ENCODE measurements around the gene HCLS1. TPM values are rescaled to one million over a fixed set of nuclear protein-coding genes. Genes with fewer than 3 reads are reported as not detected.

Gene HCLS1
- total and polyA plus RNA-seq, 2 of the 8 experiments (the other 6 are each of a cell fraction or from before 2014, with no cell fraction given): 0.53 to 1.3 TPM

DNA sequence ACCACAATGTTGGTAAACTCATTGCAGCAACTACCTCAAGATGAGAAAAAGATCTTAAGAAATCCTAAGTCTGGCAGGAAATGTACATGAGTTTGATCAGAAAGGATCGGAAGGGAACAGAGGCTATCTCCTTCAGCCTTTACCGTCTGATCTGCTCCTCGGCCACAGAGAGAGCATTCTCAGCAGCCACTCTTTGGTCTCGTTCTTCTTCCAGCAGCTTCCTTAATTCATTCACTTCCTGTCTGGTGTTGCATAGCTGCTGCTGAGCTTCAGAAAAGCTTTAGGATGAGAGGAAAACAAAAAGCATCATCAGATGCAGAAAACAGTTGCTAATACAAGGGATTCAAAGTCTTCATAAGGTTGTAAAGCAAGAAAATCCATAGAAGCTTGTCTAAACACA lies 6.6 kb upstream of the HCLS1 start:
- H2BK15ac ChIP-seq (ENCODE audit: low read length): no peak overlapping the region
- no peak overlapping the region for H2BK12ac ChIP-seq (ENCODE audit: low read depth, low read length)
- no peak overlapping the region for H3K4me3 ChIP-seq (ENCODE audit: extremely low read depth in 1 of 4, insufficient read depth in 2 of 4, low read depth in 3 of 4, low read length in 4 of 4)
- H3K9me3 ChIP-seq (ENCODE audit: insufficient read depth in 2 of 2, low read depth in 1 of 2, low read length in 1 of 2): no peaks in the 10 kb centered on the region
- TF ChIP-seq SP4 (IDR thresholded peaks at IDR 0.05; ENCODE audit: low read length) (no peak), JUND (IDR thresholded peaks at IDR 0.05; ENCODE audit: low read length) (no peak)
- TF ChIP-seq, protein P1, sequence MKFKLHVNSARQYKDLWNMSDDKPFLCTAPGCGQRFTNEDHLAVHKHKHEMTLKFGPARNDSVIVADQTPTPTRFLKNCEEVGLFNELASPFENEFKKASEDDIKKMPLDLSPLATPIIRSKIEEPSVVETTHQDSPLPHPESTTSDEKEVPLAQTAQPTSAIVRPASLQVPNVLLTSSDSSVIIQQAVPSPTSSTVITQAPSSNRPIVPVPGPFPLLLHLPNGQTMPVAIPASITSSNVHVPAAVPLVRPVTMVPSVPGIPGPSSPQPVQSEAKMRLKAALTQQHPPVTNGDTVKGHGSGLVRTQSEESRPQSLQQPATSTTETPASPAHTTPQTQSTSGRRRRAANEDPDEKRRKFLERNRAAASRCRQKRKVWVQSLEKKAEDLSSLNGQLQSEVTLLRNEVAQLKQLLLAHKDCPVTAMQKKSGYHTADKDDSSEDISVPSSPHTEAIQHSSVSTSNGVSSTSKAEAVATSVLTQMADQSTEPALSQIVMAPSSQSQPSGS (IDR thresholded peaks at IDR 0.05; ENCODE audit: low read length): no peak
- H4K8ac ChIP-seq (ENCODE audit: extremely low read depth, insufficient read depth, low read length): no peak overlapping the region
- FAIRE-seq: no peak
- no peaks in the 10 kb centered on the region for H3K79me1 ChIP-seq (ENCODE audit: low read depth, low read length)
- H4K91ac ChIP-seq (replicated peaks; ENCODE audit: insufficient read length, low read length): no peak overlapping the region
- no peak overlapping the region for H3K18ac ChIP-seq (ENCODE audit: extremely low read depth, low read length)
- DNase-seq (ENCODE audit: low read depth in 1 of 2, low spot score in 2 of 2): no peak
- no peaks in the 10 kb centered on the region for H3K27me3 ChIP-seq (replicated peaks in 1 of 4; ENCODE audit: control insufficient read depth in 3 of 4, extremely low read depth in 1 of 4, insufficient read depth in 3 of 4, low read length in 3 of 4)
- H2BK5ac ChIP-seq (ENCODE audit: low read depth, low read length): no peak overlapping the region
- H2AK5ac ChIP-seq (ENCODE audit: low read depth, low read length): no peak overlapping the region
- H3K14ac ChIP-seq (ENCODE audit: insufficient read length): no peak overlapping the region
- H3K23ac ChIP-seq (ENCODE audit: insufficient read length): no peak overlapping the region
- ChIA-PET CTCF (ENCODE audit: partially characterized antibody) (no interaction called here), POLR2A (ENCODE audit: partially characterized antibody) (no interaction called here)
- H2BK120ac ChIP-seq (replicated peaks; ENCODE audit: low read depth, low read length): no peak overlapping the region
- no peaks in the 10 kb centered on the region for H4K20me1 ChIP-seq (replicated peaks in 1 of 2; ENCODE audit: control insufficient read depth in 1 of 2, insufficient read depth in 2 of 2, low read length in 2 of 2)
- no peaks in the 10 kb centered on the region for H3K23me2 ChIP-seq (ENCODE audit: low read depth, low read length)
- no peak overlapping the region for H4K5ac ChIP-seq (ENCODE audit: insufficient read length, low read depth, low read length)
- H3K79me2 ChIP-seq (ENCODE audit: control insufficient read depth in 1 of 2, insufficient read depth in 2 of 2, low read length in 2 of 2): no peaks in the 10 kb centered on the region
- H3K4me2 ChIP-seq (ENCODE audit: insufficient read depth in 1 of 2, low read depth in 2 of 2, low read length in 2 of 2): no peak overlapping the region
- no peak overlapping the region for H3K4ac ChIP-seq (replicated peaks; ENCODE audit: insufficient read length, low read depth, low read length)
- no peak overlapping the region for H3K27ac ChIP-seq (ENCODE audit: low read depth, low read length)
- peaks cover 0 to 4% (median 0%) of the 10 kb centered on the region in 4 experiments; a peak in 1 of 7 replicates for H3K4me1 ChIP-seq (replicated peaks in 1 of 4; ENCODE audit: control insufficient read depth in 3 of 4, insufficient read depth in 4 of 4, low read length in 3 of 4)
- WGBS, 2 experiments (ENCODE audit: extremely low coverage in 1 of 2, insufficient coverage in 1 of 2, insufficient read length in 1 of 2, insufficient replicate concordance in 2 of 2, low coverage in 1 of 2, low lambda C conversion rate in 2 of 2, missing lambda C conversion rate in 1 of 2): 93% methylated on average over 4 of the region's 4 CpGs; no CpG with 5 or more reads in 1 of the 2 experiments
- H3K36me3 ChIP-seq (ENCODE audit: control insufficient read depth in 2 of 4, insufficient read depth in 4 of 4, low read length in 3 of 4): peaks cover 2 to 48% (median 26%) of the 10 kb centered on the region in 4 experiments; a peak in 6 of 8 replicates
- H2AFZ ChIP-seq (ENCODE audit: low read length): no peak overlapping the region
- H2BK20ac ChIP-seq (ENCODE audit: low read length): no peak overlapping the region
- H3K56ac ChIP-seq (replicated peaks; ENCODE audit: insufficient read length, low read depth, low read length): no peak overlapping the region
- no peak overlapping the region for H3K9ac ChIP-seq (replicated peaks in 1 of 4; ENCODE audit: extremely low read depth in 1 of 4, low read depth in 3 of 4, low read length in 3 of 4)
